Heart right ventricle (tissue), 16 donors: ENCODE data around the gene GUCA1C. TPM values are rescaled to one million over a fixed set of nuclear protein-coding genes. Genes with fewer than 3 reads are reported as not detected.

Source experiments
- ATAC-seq, 8 donors: fragments of 200-7000 bp; cut with Tn5 transposase; one replicate each; pipeline ENCODE4 v1.9.1; 2020; ENCODE audit warnings: mild to moderate bottlenecking in 8 of 8, moderate library complexity in 8 of 8, moderate number of reproducible peaks in 1 of 8
- DNase-seq, 2 donors: peaks; one replicate each; pipeline ENCODE4 v3.0.0-alpha.2; 2020
- H3K27ac ChIP-seq, 10 donors: fragments of 200-600 bp; sonication (generic) in 2 of 10; one replicate each; pipeline versions ENCODE4 v1.5.0 to v1.8.0; 2020 to 2022; ENCODE audit warnings: mild to moderate bottlenecking in 3 of 10
- H3K27me3 ChIP-seq, 7 donors: fragments of 200-600 bp; one replicate each; pipeline ENCODE4 v1.8.0; 2021 to 2022; ENCODE audit warnings: mild to moderate bottlenecking in 2 of 7
- H3K36me3 ChIP-seq, 9 donors: fragments of 200-600 bp; sonication (generic) in 1 of 9; one replicate each; pipeline versions ENCODE4 v1.5.0 to v1.8.0; 2020 to 2022; ENCODE audit warnings: mild to moderate bottlenecking in 2 of 9
- H3K4me1 ChIP-seq, 9 donors: fragments of 200-600 bp; sonication (generic) in 1 of 9; one replicate each; pipeline versions ENCODE4 v1.5.0 to v1.8.0; 2020 to 2022; ENCODE audit warnings: mild to moderate bottlenecking in 4 of 9
- H3K4me3 ChIP-seq, 10 donors: fragments of 200-600 bp; sonication (generic) in 2 of 10; one replicate each; pipeline versions ENCODE4 v1.5.0 to v1.8.0; 2020 to 2022; ENCODE audit warnings: mild to moderate bottlenecking in 7 of 10, moderate library complexity in 2 of 10
- H3K9me3 ChIP-seq, 11 donors: fragments of 200-600 bp in 10 of 11; sonication (generic) in 2 of 11; one replicate each; pipeline versions ENCODE4 v1.5.0 to v1.8.0; 2013 to 2022; ENCODE audit warnings: mild to moderate bottlenecking in 2 of 11, control low read depth in 1 of 11, moderate library complexity in 1 of 11
- WGBS, 2 donors: extraction: QIAGEN DNeasy Blood & Tissue Kit; methylation state at CpG; one replicate each; pipeline ENCODE4 v1.1.7; 2013; ENCODE audit warnings: inconsistent platforms in 1 of 2; 5-methylcytosine and 5-hydroxymethylcytosine counted together
- intact Hi-C, 10 donors: fragments of 100-400 bp; cut with DNase I; formaldehyde crosslinking; loops; one replicate each; pipeline versions ENCODE4 v1.11.1 to v1.14.2; 2022
- polyA plus RNA-seq, 2 donors: library from polyadenylated mRNA; stranded (reverse); fragments of 200-250 nt; gene quantifications; one replicate each; pipeline ENCODE4 v1.2.3, GENCODE V29; 2013
- total RNA-seq, 10 donors: library from RNA; stranded (reverse); fragmentation: NEBNext Ultra II Directional in 3 of 10; extraction: Animal tissue kit (Norgen Biotek cat#: 25700) in 3 of 10; gene quantifications; one replicate each; pipeline versions ENCODE4 v1.2.1 to v1.2.4, GENCODE V29; 2021 to 2023
- TF ChIP-seq, protein P1 (sequence below), 9 donors: fragments of 200-600 bp; sonication (generic) in 2 of 9; IDR thresholded peaks; one replicate each; pipeline versions ENCODE4 v1.5.0 to v1.8.0; 2021 to 2022; ENCODE audit warnings: antibody characterized with exemption in 9 of 9, mild to moderate bottlenecking in 5 of 9, moderate library complexity in 1 of 9
- donor health status: Arrhythmogenic right ventricular cardiomyopathy.
- donor health status: ischemic (EF 13 %, LVEDD 7.1; RV severe dilation, severe dysfunction).
- donor health status: healthy with polysubstance abuse.
- donor health status: DM: no; HTN: yes; CAD: no.
- donor health status: DM: no; HTN: no; CAD: no.
- donor health status: ischemic (EF 25% LVEDD 6.9; RV normal size, moderate dysfunction).
- donor health status: ischemic (EF 25% LVEDD 5.7; RV mildly dilated, moderate dysfunction).
- donor health status: healthy.
- donor health status: DM: yes; HTN: yes; CAD: no.
- donor health status: Ischemic cardiomyopathy.
- donor health status: ischemic (EF 35%, LVEDD 5.7; RV mildly dilated, moderate dysfunction).
- donor health status: nonischemic (EF 11% LVEDD 7.7; RV severe dilation, severe dysfunction).
- donor health status: DM: yes; HTN: yes; CAD: no.
- donor health status: PGD.
- donor health status: ischemic (EF 29% LVEDD 5.4; RV normal size, mild dysfunction).
- donor health status: nonischemic (EF 23%, LVEDD 6.1; RV moderate dilation, normal function).

The GUCA1C gene
- total and polyA plus RNA-seq, 12 donors, result 0.56 to 10.7 (median 4.6) TPM; not detected in 4

GRCh38 chr3:108882762-108883161, 70.9 kb downstream of the GUCA1C start:
- TF ChIP-seq, protein P1, sequence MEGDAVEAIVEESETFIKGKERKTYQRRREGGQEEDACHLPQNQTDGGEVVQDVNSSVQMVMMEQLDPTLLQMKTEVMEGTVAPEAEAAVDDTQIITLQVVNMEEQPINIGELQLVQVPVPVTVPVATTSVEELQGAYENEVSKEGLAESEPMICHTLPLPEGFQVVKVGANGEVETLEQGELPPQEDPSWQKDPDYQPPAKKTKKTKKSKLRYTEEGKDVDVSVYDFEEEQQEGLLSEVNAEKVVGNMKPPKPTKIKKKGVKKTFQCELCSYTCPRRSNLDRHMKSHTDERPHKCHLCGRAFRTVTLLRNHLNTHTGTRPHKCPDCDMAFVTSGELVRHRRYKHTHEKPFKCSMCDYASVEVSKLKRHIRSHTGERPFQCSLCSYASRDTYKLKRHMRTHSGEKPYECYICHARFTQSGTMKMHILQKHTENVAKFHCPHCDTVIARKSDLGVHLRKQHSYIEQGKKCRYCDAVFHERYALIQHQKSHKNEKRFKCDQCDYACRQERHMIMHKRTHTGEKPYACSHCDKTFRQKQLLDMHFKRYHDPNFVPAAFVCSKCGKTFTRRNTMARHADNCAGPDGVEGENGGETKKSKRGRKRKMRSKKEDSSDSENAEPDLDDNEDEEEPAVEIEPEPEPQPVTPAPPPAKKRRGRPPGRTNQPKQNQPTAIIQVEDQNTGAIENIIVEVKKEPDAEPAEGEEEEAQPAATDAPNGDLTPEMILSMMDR (IDR thresholded peaks at IDR 0.05), result no peak
- DNase-seq (no peak), ATAC-seq (no peak)
- H3K4me1 ChIP-seq, result no peaks in the 10 kb centered on the region
- no peak overlapping the region for H3K27ac ChIP-seq
- no peak overlapping the region for H3K4me3 ChIP-seq
- intact Hi-C loops, result no loop called here
- no peaks in the 10 kb centered on the region for H3K9me3 ChIP-seq
- peaks cover 0 to 3% (median 0%) of the 10 kb centered on the region in 7 donors for H3K27me3 ChIP-seq
- H3K36me3 ChIP-seq, result no peaks in the 10 kb centered on the region

- Histone ChIP-seq H3K4me1 (no peaks in the 10 kb centered on the region), H3K27ac (no peak overlapping the region), H3K4me3 (no peak overlapping the region), H3K9me3 (no peaks in the 10 kb centered on the region), H3K36me3 (no peaks in the 10 kb centered on the region), H3K27me3 (peaks cover 0 to 3% (median 0%) of the 10 kb centered on the region in 7 donors)
- intact Hi-C loops, result no loop called here
- TF ChIP-seq, protein P1 (IDR thresholded peaks at IDR 0.05), result no peak
- WGBS, 2 donors, result 79 to 85% methylated on average over 8 of the region's 8 CpGs
- ATAC-seq (no peak), DNase-seq (no peak)
These were observed 73.8 kb downstream of the GUCA1C start for GRCh38 chr3:108879915-108880314.

DNA sequence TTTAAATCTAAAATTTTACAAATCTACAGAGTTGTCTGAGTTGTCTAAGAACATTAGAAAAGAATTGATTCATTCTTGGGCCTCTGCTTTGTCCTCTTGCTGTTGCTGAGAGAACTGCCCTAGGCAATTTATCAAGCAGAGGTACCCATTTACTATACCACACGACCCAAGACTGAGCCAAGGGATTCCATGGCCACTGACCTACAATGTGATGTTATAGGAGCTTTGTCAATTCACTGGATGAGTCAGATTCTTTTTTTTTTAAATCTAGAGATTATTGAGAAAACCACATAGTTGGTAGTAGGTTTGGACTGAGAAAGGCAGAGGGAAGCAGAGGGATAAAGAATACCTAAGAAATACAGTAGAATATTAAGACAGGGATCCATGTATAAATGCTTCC, 75.8 kb downstream of the GUCA1C start:
- no peak for ATAC-seq
- DNase-seq, result no peak
- 47 to 48% methylated on average over 1 of the region's 1 CpG for WGBS, 2 donors
- H3K4me1 ChIP-seq, result no peaks in the 10 kb centered on the region
- H3K36me3 ChIP-seq, result no peaks in the 10 kb centered on the region
- intact Hi-C loops, result no loop called here
- H3K4me3 ChIP-seq, result no peak overlapping the region
- TF ChIP-seq, protein P1 (IDR thresholded peaks at IDR 0.05), result no peak
- H3K27me3 ChIP-seq, result peaks cover 0 to 3% (median 0%) of the 10 kb centered on the region in 7 donors
- no peak overlapping the region for H3K27ac ChIP-seq
- H3K9me3 ChIP-seq, result no peaks in the 10 kb centered on the region

DNA sequence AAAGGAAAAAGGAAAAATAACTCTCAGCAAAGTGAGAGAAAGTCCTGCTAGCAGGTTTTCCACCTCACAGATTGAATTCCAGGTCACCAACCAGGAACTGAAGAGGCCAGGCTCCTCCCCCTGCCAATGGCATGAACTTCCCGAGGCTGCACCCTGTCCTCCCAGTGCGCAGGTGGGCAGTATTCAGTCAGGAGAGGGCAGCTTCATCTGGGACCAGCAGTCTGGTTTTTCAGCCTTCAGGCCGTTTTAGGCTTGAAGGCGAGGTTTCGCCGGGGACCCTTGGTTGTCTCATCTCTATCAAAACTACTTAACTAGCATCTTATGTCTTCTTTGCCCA, 89.9 kb downstream of the GUCA1C start:
- intact Hi-C loops, result no loop called here
- Histone ChIP-seq H3K27me3 (no peaks in the 10 kb centered on the region), H3K4me3 (no peak overlapping the region), H3K27ac (no peak overlapping the region), H3K9me3 (peaks cover 0 to 9% (median 0%) of the 10 kb centered on the region in 11 donors), H3K4me1 (no peaks in the 10 kb centered on the region), H3K36me3 (no peaks in the 10 kb centered on the region)
- WGBS, 2 donors, result 83 to 88% methylated on average over 6 of the region's 6 CpGs
- DNase-seq (no peak), ATAC-seq (no peak)
- TF ChIP-seq, protein P1 (IDR thresholded peaks at IDR 0.05), result no peak
